Ishikawa (cell line): ENCODE measurements around the gene FOXP1.

ENCODE experiments used
- CEBPB ChIP-seq: IDR thresholded peaks from 2 replicates; pipeline ENCODE4 v1.6.1; 2012
- CREB1 ChIP-seq: IDR thresholded peaks from 2 replicates; pipeline ENCODE4 v1.6.1; 2012; ENCODE audit warnings: low read depth
- EGR1 ChIP-seq: IDR thresholded peaks from 2 replicates; pipeline ENCODE4 v1.6.1; 2012
- EP300 ChIP-seq: IDR thresholded peaks from 2 replicates; pipeline ENCODE4 v1.6.1; 2012; ENCODE audit warnings: borderline replicate concordance
- FOXM1 ChIP-seq: IDR thresholded peaks from 2 replicates; pipeline ENCODE4 v1.6.1; 2012; ENCODE audit warnings: low read depth, borderline replicate concordance
- NFIC ChIP-seq: IDR thresholded peaks from 2 replicates; pipeline ENCODE4 v1.6.1; 2012
- RAD21 ChIP-seq: IDR thresholded peaks from 2 replicates; pipeline ENCODE4 v1.6.1; 2012; ENCODE audit warnings: low read depth
- REST ChIP-seq: IDR thresholded peaks from 2 replicates; pipeline ENCODE4 v1.6.1; 2012; ENCODE audit warnings: low read depth, mild to moderate bottlenecking
- TAF1 ChIP-seq: IDR thresholded peaks from 2 replicates; pipeline ENCODE4 v1.6.1; 2012; ENCODE audit warnings: low read depth, mild to moderate bottlenecking
- TCF12 ChIP-seq: IDR thresholded peaks from 2 replicates; pipeline ENCODE4 v1.6.1; 2012; ENCODE audit warnings: low read depth
- TEAD4 ChIP-seq: IDR thresholded peaks from 2 replicates; pipeline ENCODE4 v1.6.1; 2012
- YY1 ChIP-seq: IDR thresholded peaks from 2 replicates; pipeline ENCODE4 v1.6.1; 2012; ENCODE audit warnings: low read depth
- ZBTB7A ChIP-seq: IDR thresholded peaks from 2 replicates; pipeline ENCODE4 v1.6.1; 2012; ENCODE audit warnings: low read depth
- TF ChIP-seq, protein P1 (sequence below): IDR thresholded peaks from 2 replicates; pipeline ENCODE4 v1.6.1; 2012
- TF ChIP-seq, protein P2 (sequence below): IDR thresholded peaks from 2 replicates; pipeline ENCODE4 v1.6.1; 2012

The FOXP1 gene

GRCh38 chr3:71563827-71564226 is 19.7 kb downstream of the FOXP1 start:
- TF ChIP-seq TCF12: no peak
- no peak for TF ChIP-seq NFIC

- TF ChIP-seq RAD21 (no peak), TCF12 (no peak)
- TF ChIP-seq, protein P1, sequence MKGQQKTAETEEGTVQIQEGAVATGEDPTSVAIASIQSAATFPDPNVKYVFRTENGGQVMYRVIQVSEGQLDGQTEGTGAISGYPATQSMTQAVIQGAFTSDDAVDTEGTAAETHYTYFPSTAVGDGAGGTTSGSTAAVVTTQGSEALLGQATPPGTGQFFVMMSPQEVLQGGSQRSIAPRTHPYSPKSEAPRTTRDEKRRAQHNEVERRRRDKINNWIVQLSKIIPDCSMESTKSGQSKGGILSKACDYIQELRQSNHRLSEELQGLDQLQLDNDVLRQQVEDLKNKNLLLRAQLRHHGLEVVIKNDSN: no peak
These were observed 20.6 kb downstream of the FOXP1 start for GRCh38 chr3:71562938-71563337.

DNA sequence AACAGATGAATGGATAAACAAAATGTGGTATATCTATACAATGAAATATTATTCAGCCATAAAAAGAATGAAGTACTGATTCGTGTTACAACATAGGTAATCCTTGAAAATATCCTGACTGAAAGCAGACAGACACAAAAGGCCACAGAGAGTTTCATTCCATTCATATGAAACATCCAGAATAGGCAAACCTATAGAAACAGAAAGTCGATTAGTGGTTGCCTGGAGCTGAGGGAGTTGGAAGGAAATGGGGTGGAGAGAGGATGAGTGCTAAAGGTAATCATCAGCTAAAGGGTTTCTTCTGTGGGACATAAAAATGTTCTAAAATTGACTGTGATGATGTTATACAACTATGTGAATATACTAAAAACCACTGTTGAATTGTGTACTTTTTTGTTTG is 22.9 kb downstream of the FOXP1 start:
- TF ChIP-seq TCF12: no peak
- no peak for TF ChIP-seq TAF1
- no peak for TF ChIP-seq TEAD4
- TF ChIP-seq ZBTB7A: no peak
- TF ChIP-seq FOXM1: no peak
- TF ChIP-seq, protein P2, sequence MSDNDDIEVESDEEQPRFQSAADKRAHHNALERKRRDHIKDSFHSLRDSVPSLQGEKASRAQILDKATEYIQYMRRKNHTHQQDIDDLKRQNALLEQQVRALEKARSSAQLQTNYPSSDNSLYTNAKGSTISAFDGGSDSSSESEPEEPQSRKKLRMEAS: no peak
- no peak for TF ChIP-seq EP300
- no peak for TF ChIP-seq RAD21
- no peak for TF ChIP-seq REST
- no peak for TF ChIP-seq EGR1

DNA sequence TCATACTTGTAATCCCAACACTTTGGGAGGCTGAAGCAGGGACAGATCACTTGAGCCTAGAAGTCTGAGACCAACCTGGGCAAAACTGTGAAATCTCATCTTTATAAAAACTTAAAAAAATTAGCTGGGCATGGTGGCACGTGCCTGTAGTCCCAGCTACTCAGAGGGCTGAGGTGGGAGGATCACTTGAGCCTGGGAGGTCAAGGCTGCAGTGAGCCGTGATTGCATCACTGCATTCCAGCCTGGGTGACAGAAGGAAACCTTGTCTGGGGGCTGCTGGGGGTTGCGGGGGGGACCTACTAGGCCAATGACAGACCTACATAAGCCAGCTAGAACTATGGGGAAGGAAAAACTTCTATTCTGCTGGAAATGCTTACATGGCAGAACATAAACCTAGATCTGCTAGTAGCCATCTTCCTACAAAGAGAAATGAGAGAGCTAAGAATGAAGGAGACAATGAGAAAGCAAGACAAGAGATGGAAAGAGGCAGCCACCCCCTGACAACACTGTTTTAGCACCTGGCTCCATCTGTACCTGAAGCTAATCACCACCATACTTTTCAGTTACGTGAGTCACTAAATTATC is 23.9 kb downstream of the FOXP1 start:
- TF ChIP-seq TAF1 (no peak), CEBPB (no peak), RAD21 (no peak), YY1 (no peak), CREB1 (no peak), EP300 (no peak), FOXM1 (no peak), TEAD4 (no peak), EGR1 (no peak), NFIC (no peak), ZBTB7A (no peak), TCF12 (no peak), REST (no peak)
- TF ChIP-seq, protein P2: no peak
- TF ChIP-seq, protein P1: no peak

DNA sequence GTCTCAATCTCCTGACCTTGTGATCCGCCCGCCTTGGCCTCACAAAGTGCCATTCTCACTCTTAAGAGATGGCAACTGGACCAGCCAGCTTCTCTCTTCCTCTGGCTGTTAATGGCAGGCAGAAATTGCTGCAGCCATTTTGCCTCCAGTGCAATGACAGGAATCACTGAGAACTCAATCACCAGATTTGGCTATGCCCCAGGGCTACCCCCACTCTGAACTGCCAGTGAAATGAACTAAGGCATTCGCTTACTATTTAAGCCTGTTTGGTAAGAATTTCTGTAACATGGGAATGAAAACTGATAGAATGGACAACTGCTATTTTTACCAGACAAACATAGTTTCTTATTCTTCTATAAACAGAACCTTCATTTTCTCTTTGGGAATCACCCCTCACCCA is 24.5 kb downstream of the FOXP1 start:
- TF ChIP-seq TEAD4 (no peak), ZBTB7A (no peak), YY1 (no peak), RAD21 (no peak), NFIC (no peak), EGR1 (no peak), REST (no peak), CEBPB (no peak), TCF12 (no peak), TAF1 (no peak), CREB1 (no peak), EP300 (no peak), FOXM1 (no peak)
- TF ChIP-seq, protein P1: no peak
- TF ChIP-seq, protein P2: no peak
